Measurements from ENCODE around the gene PEMT.

PEMT gene

GRCh38 chr17:17605083-17605728, 13.7 kb upstream of the PEMT start:
- DNase-seq (ENCODE audit: low read depth) = no peak

GRCh38 chr17:17603895-17604225, 12.4 kb upstream of the PEMT start:
- no peak for DNase-seq (ENCODE audit: low read depth)

GRCh38 chr17:17603178-17603894, 11.8 kb upstream of the PEMT start:
- DNase-seq (ENCODE audit: low read depth) = no peak

GRCh38 chr17:17599965-17600364, 8.5 kb upstream of the PEMT start:
- DNase-seq (ENCODE audit: low read depth) = no peak

- no peak for DNase-seq (ENCODE audit: low read depth)
Observed at GRCh38 chr17:17598003-17598402, 6.5 kb upstream of the PEMT start.

- no peak for DNase-seq (ENCODE audit: low read depth)
Observed at GRCh38 chr17:17595755-17596154, 4.2 kb upstream of the PEMT start.

GRCh38 chr17:17593222-17593620, 1.7 kb upstream of the PEMT start:
- DNase-seq (ENCODE audit: low read depth) = no peak

GRCh38 chr17:17590883-17591354, 589 bp downstream of the PEMT start:
- DNase-seq (ENCODE audit: low read depth) = no peak

GRCh38 chr17:17590141-17590751, 1.3 kb downstream of the PEMT start:
- DNase-seq (ENCODE audit: low read depth) = no peak

- DNase-seq (ENCODE audit: low read depth) = no peak
Observed at GRCh38 chr17:17587614-17588337, 3.7 kb downstream of the PEMT start.

- no peak for DNase-seq (ENCODE audit: low read depth)
Observed at GRCh38 chr17:17582372-17582771, 9.1 kb downstream of the PEMT start.

- DNase-seq (ENCODE audit: low read depth) = no peak
Observed at GRCh38 chr17:17581509-17581908, 10.0 kb downstream of the PEMT start.

- DNase-seq (ENCODE audit: low read depth) = no peak
Observed at GRCh38 chr17:17580662-17581470, 10.6 kb downstream of the PEMT start.

- DNase-seq (ENCODE audit: low read depth) = no peak
Observed at GRCh38 chr17:17579691-17580090, 11.8 kb downstream of the PEMT start.

GRCh38 chr17:17577373-17577772, 14.1 kb downstream of the PEMT start:
- no peak for DNase-seq (ENCODE audit: low read depth)

GRCh38 chr17:17576772-17577234, 14.7 kb downstream of the PEMT start:
- no peak for DNase-seq (ENCODE audit: low read depth)

GRCh38 chr17:17575360-17576251, 15.9 kb downstream of the PEMT start:
- no peak for DNase-seq (ENCODE audit: low read depth)

GRCh38 chr17:17573912-17574311, 17.6 kb downstream of the PEMT start:
- no peak for DNase-seq (ENCODE audit: low read depth)

- DNase-seq (ENCODE audit: low read depth) = no peak
Observed at GRCh38 chr17:17572010-17572785, 19.3 kb downstream of the PEMT start.
